HEK293 (cell line): ENCODE measurements around the gene TTLL11.

Experiments
- KLF16 ChIP-seq: fragments of 450-650 bp; formaldehyde crosslinking; IDR thresholded peaks from 2 replicates; pipeline ENCODE4 v1.5.1; 2017; ENCODE audit warnings: missing biosample characterization, missing genetic modification characterization
- ZBTB7A ChIP-seq: fragments of 450-650 bp; formaldehyde crosslinking; IDR thresholded peaks from 2 replicates; pipeline ENCODE4 v1.5.1; 2016; ENCODE audit warnings: low read depth, missing biosample characterization, missing genetic modification characterization
- ZNF335 ChIP-seq: fragments of 450-650 bp; formaldehyde crosslinking; conservative IDR thresholded peaks from 2 replicates; pipeline ENCODE4 v1.5.1; 2016; ENCODE audit warnings: missing biosample characterization, missing genetic modification characterization
- ZNF549 ChIP-seq: fragments of 450-650 bp; IDR thresholded peaks from 2 replicates; pipeline ENCODE4 v1.5.1; 2018; ENCODE audit warnings: missing biosample characterization, missing genetic modification characterization, mild to moderate bottlenecking, inconsistent platforms, moderate library complexity
- TF ChIP-seq, protein P1 (sequence below): fragments of 450-650 bp; formaldehyde crosslinking; IDR thresholded peaks from 2 replicates; pipeline ENCODE4 v1.5.1; 2016; ENCODE audit warnings: missing biosample characterization, missing genetic modification characterization
- TF ChIP-seq, protein P2 (sequence below): fragments of 450-650 bp; formaldehyde crosslinking; IDR thresholded peaks from 2 replicates; pipeline ENCODE4 v1.5.1; 2016; ENCODE audit warnings: missing biosample characterization, missing genetic modification characterization, low read depth

DNA sequence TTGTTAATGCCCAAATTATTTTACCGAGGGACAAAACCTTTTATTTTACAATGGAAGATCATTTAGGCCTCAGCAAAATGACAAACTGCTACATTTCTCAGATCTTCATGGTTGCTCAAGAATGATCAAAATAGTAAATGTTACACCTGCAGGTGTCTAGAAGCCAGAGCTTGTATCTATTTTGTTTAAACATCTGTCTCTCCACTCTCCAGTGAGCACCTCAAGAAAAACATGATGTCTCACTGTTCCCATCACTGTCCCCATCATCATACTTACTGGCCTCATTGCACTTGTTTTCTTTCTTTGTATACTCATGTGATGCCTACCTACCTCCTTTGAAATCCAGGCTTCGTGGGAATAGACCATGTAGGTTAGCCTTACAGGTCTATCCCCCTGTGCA lies 149.6 kb downstream of the TTLL11 start:
- TF ChIP-seq, protein P1, sequence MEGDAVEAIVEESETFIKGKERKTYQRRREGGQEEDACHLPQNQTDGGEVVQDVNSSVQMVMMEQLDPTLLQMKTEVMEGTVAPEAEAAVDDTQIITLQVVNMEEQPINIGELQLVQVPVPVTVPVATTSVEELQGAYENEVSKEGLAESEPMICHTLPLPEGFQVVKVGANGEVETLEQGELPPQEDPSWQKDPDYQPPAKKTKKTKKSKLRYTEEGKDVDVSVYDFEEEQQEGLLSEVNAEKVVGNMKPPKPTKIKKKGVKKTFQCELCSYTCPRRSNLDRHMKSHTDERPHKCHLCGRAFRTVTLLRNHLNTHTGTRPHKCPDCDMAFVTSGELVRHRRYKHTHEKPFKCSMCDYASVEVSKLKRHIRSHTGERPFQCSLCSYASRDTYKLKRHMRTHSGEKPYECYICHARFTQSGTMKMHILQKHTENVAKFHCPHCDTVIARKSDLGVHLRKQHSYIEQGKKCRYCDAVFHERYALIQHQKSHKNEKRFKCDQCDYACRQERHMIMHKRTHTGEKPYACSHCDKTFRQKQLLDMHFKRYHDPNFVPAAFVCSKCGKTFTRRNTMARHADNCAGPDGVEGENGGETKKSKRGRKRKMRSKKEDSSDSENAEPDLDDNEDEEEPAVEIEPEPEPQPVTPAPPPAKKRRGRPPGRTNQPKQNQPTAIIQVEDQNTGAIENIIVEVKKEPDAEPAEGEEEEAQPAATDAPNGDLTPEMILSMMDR: no peak
- TF ChIP-seq ZBTB7A (no peak), KLF16 (tag by site-specific recombination) (no peak), ZNF549 (no peak), ZNF335 (no peak)
- TF ChIP-seq, protein P2, sequence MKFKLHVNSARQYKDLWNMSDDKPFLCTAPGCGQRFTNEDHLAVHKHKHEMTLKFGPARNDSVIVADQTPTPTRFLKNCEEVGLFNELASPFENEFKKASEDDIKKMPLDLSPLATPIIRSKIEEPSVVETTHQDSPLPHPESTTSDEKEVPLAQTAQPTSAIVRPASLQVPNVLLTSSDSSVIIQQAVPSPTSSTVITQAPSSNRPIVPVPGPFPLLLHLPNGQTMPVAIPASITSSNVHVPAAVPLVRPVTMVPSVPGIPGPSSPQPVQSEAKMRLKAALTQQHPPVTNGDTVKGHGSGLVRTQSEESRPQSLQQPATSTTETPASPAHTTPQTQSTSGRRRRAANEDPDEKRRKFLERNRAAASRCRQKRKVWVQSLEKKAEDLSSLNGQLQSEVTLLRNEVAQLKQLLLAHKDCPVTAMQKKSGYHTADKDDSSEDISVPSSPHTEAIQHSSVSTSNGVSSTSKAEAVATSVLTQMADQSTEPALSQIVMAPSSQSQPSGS (tag by site-specific recombination): no peak
